SK-N-MC (cell line): ENCODE results near the gene SULT1A4.
"Not testable (repeated sequence)": the region's sequence is repeated elsewhere in the genome, so short reads cannot be mapped to it uniquely, and the experiment has no call there.

Source experiments
- EZH2 ChIP-seq: fragments of 200-600 bp; sonication (generic); IDR thresholded peaks from one replicate; pipeline ENCODE4 v1.6.1; 2017; ENCODE audit warnings: antibody characterized with exemption
- FOXP2 ChIP-seq: optimal IDR thresholded peaks from 2 replicates; pipeline ENCODE3; 2011; ENCODE audit warnings: mild to moderate bottlenecking, moderate library complexity; ENCODE audit not compliant: insufficient read depth; ENCODE audit errors: extremely low read length, control extremely low read depth
- POLR2AphosphoS5 ChIP-seq: IDR thresholded peaks from 2 replicates; pipeline ENCODE4 v1.6.1; 2012; ENCODE audit warnings: mild to moderate bottlenecking, low read depth, low read length, borderline replicate concordance

DNA sequence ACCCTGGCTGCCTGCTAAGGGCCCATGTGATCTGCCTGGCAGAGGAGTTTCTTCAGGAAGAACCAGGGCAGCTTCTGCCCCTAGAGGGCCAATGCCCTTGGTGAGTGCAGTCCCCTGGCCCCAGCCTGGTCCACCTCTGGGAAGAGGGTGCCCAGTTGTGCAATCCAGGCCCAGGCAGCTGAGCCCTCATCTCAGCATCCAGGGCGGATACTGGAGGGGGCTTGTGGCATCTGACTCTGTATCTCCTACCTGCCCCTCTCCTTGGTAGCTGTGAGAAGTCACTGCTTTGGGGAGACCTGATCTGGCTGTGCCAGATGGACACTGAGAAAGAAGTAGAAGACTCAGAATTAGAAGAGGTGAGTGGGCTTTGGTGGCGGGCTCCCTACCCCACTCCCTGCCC is 2.1 kb upstream of the SULT1A4 start:
- TF ChIP-seq POLR2AphosphoS5, EZH2, FOXP2: not testable (repeated sequence)
